Activated B cell treated with CpG ODN at 0.5 μM for 24 hours (primary cell): ENCODE results near the gene FGGY. TPM values are rescaled to one million over a fixed set of nuclear protein-coding genes. Genes with fewer than 3 reads are reported as not detected.

Experiments used
- ATAC-seq: fragments of 200-7000 bp; cut with Tn5 transposase; one replicate; pipeline ENCODE4 v1.10.0; 2021; ENCODE audit warnings: low read depth, mild to moderate bottlenecking, moderate library complexity
- CTCF ChIA-PET: fragments of 350-600 bp; sonication (Branson Sonifier 250); formaldehyde crosslinking; loops from one replicate; lab custom pipeline; 2021; ENCODE audit warnings: antibody characterized with exemption; lab: Charles Lee
- POLR2A ChIA-PET: fragments of 350-600 bp; sonication (Branson Sonifier 250); formaldehyde crosslinking; loops from one replicate; lab custom pipeline; 2021; ENCODE audit warnings: antibody characterized with exemption; lab: Charles Lee
- DNase-seq: peaks from one replicate; pipeline ENCODE4 v3.0.0; 2022
- H3K27ac Mint-ChIP-seq: one replicate; pipeline ENCODE4 v1.8.0; 2020; ENCODE audit warnings: mixed read lengths
- H3K27me3 Mint-ChIP-seq: one replicate; pipeline ENCODE4 v1.8.0; 2021; ENCODE audit warnings: mixed read lengths
- H3K36me3 Mint-ChIP-seq: one replicate; pipeline ENCODE4 v1.8.0; 2021; ENCODE audit warnings: low read depth, mixed read lengths
- H3K4me1 Mint-ChIP-seq: one replicate; pipeline ENCODE4 v1.8.0; 2021; ENCODE audit warnings: mixed read lengths
- H3K4me3 Mint-ChIP-seq: one replicate; pipeline ENCODE4 v1.8.0; 2020; ENCODE audit warnings: mild to moderate bottlenecking, mixed read lengths
- H3K9me3 Mint-ChIP-seq: one replicate; pipeline ENCODE4 v1.8.0; 2020; ENCODE audit warnings: mixed read lengths
- CTCF ChIP-seq: fragments of 200-600 bp; IDR thresholded peaks from one replicate; pipeline ENCODE4 v1.8.0; 2022; ENCODE audit warnings: antibody characterized with exemption, mild to moderate bottlenecking
- intact Hi-C: fragments of 100-400 bp; cut with micrococcal nuclease; formaldehyde crosslinking; loops from one replicate; pipeline ENCODE4 v1.15.1; 2024
- total RNA-seq: library from RNA; stranded (reverse); gene quantifications from 2 replicates; pipeline ENCODE4 v1.2.3, GENCODE V29; 2022

FGGY gene
- total RNA-seq, 1 donor from 2014 or later = 24.0 TPM

- H3K4me1 Mint-ChIP-seq = no peaks in the 10 kb centered on the region
- H3K27ac Mint-ChIP-seq = no peak overlapping the region
- intact Hi-C loops = no loop called here
- ChIA-PET POLR2A (no interaction called here), CTCF (no interaction called here)
- H3K9me3 Mint-ChIP-seq = no peaks in the 10 kb centered on the region
- no peak for TF ChIP-seq CTCF
- no peaks in the 10 kb centered on the region for H3K36me3 Mint-ChIP-seq
- no peak for ATAC-seq
- no peak for DNase-seq
- no peak overlapping the region for H3K4me3 Mint-ChIP-seq
- no peaks in the 10 kb centered on the region for H3K27me3 Mint-ChIP-seq
Measured at GRCh38 chr1:59596432-59596831, 299.5 kb downstream of the FGGY start.

GRCh38 chr1:59596956-59597355 is 300.1 kb downstream of the FGGY start:
- DNase-seq (no peak), ATAC-seq (no peak)
- no peak overlapping the region for H3K27ac Mint-ChIP-seq
- no peaks in the 10 kb centered on the region for H3K9me3 Mint-ChIP-seq
- H3K4me3 Mint-ChIP-seq = no peak overlapping the region
- H3K36me3 Mint-ChIP-seq = no peaks in the 10 kb centered on the region
- TF ChIP-seq CTCF = no peak
- CTCF ChIA-PET = no interaction called here
- H3K4me1 Mint-ChIP-seq = no peaks in the 10 kb centered on the region
- intact Hi-C loops = no loop called here
- H3K27me3 Mint-ChIP-seq = no peaks in the 10 kb centered on the region
- POLR2A ChIA-PET = no interaction called here

- no peak overlapping the region for H3K27ac Mint-ChIP-seq
- no peak overlapping the region for H3K4me3 Mint-ChIP-seq
- H3K36me3 Mint-ChIP-seq = no peaks in the 10 kb centered on the region
- intact Hi-C loops = no loop called here
- no peaks in the 10 kb centered on the region for H3K4me1 Mint-ChIP-seq
- POLR2A ChIA-PET = no interaction called here
- no peaks in the 10 kb centered on the region for H3K27me3 Mint-ChIP-seq
- H3K9me3 Mint-ChIP-seq = no peaks in the 10 kb centered on the region
- ATAC-seq (no peak), DNase-seq (no peak)
- TF ChIP-seq CTCF = no peak
- CTCF ChIA-PET = no interaction called here
Measured at GRCh38 chr1:59597420-59598119, 300.7 kb downstream of the FGGY start.

- no peak for ATAC-seq
- ChIA-PET CTCF (no interaction called here), POLR2A (no interaction called here)
- H3K9me3 Mint-ChIP-seq = no peaks in the 10 kb centered on the region
- H3K4me3 Mint-ChIP-seq = no peak overlapping the region
- TF ChIP-seq CTCF = no peak
- no peak overlapping the region for H3K27ac Mint-ChIP-seq
- no peaks in the 10 kb centered on the region for H3K27me3 Mint-ChIP-seq
- H3K4me1 Mint-ChIP-seq = no peaks in the 10 kb centered on the region
- intact Hi-C loops = no loop called here
- DNase-seq = no peak
- H3K36me3 Mint-ChIP-seq = no peaks in the 10 kb centered on the region
Measured at GRCh38 chr1:59598120-59598440, 301.2 kb downstream of the FGGY start.

GRCh38 chr1:59601041-59601441 is 304.1 kb downstream of the FGGY start:
- ChIA-PET CTCF (no interaction called here), POLR2A (no interaction called here)
- no peak overlapping the region for H3K27ac Mint-ChIP-seq
- DNase-seq (no peak), ATAC-seq (no peak)
- H3K4me1 Mint-ChIP-seq = no peaks in the 10 kb centered on the region
- H3K9me3 Mint-ChIP-seq = no peaks in the 10 kb centered on the region
- intact Hi-C loops = no loop called here
- H3K4me3 Mint-ChIP-seq = no peak overlapping the region
- H3K27me3 Mint-ChIP-seq = no peaks in the 10 kb centered on the region
- no peak for TF ChIP-seq CTCF
- no peaks in the 10 kb centered on the region for H3K36me3 Mint-ChIP-seq
